NCI-H510A (cell line): ENCODE data around the gene RHOA.

Experiments used
- DNase-seq: peaks from one replicate; lab custom pipeline; 2025; lab: John Stamatoyannopoulos, UW

The RHOA gene

GRCh38 chr3:49411968-49412631, at the start of gene RHOA, which contains the start of gene TCTA:
Gene RHOA, minus strand, starts transcription at chr3:49411976. Its CDS starts 36,387 bp downstream, at chr3:49375589.
Gene TCTA, plus strand, starts transcription at chr3:49412423. Its CDS starts 4 bp downstream, at chr3:49412427.
- DNase-seq: peak; percentile 94

DNA sequence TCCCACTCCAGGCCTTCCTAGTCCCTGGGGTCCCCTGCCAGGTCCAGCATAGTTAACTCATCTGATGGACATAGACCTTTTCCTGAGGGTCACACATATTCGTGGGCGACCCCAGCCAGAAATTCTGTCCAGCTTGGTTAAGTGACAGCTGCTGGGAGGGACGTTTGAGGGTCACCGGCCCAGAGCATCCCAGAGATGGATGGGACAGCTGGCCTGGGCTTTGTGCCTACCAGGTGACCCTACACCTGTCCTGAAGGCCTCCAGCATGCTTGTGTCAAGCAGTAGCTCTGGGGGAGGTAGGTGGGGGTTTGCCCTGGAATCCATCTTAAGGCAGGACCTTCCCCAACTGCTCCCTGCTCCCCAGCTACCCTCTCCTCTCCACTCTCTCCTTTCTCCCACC, 49.2 kb upstream of the RHOA start:
- DNase-seq: no peak

DNA sequence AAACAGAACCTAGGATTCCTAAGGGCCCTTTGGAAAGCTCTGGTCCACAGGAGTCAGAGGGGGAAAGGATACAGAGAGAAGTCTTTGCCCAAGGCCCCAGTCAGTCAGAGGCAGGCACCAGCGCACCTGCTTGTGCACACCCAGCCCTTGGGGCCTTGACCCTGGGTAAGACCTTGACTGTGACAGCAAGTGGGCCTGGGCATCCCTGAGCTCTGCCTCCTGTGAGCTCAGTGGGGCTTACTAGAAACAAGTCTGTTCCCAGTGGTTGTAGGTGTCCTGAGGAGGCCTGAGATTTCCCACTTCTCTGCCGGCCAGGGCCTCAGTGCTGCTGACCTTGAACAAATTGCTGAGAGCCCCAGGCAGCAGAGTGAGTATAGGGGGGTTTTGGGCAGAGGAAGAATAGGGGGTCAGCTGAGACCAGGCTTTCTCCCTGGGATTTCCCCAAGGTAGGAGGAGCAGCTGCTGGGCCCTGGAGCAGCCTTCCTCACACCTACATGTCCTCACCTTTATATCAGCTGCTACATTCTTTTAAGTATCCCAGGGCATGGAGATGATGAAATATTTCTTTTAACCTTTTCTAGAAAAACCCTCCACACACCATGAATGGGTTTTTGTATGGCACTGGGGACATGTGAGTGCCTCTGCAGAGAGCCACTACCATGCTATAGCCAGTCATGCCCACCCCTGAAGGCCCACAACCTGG, 48.6 kb upstream of the RHOA start:
- no peak for DNase-seq

DNA sequence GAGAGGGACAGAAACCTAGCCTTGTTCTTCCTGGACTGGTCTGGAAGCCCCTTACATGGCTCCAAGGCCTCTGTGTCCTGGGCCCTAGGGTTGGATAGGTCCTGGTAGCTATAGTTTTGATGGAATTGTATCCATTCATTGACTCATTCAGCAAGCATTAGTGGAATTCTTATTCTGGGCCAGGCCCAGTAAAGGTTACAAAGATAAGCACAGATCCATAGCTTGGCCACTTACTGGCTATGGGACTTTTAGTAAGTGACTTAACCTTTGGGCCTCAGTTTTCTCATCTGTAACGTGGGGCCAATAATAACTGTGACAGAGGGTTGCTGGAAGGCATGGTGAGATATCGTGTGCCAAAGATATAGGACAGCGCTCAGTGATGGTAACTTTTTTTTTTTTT, 44.7 kb upstream of the RHOA start:
- DNase-seq: no peak

DNA sequence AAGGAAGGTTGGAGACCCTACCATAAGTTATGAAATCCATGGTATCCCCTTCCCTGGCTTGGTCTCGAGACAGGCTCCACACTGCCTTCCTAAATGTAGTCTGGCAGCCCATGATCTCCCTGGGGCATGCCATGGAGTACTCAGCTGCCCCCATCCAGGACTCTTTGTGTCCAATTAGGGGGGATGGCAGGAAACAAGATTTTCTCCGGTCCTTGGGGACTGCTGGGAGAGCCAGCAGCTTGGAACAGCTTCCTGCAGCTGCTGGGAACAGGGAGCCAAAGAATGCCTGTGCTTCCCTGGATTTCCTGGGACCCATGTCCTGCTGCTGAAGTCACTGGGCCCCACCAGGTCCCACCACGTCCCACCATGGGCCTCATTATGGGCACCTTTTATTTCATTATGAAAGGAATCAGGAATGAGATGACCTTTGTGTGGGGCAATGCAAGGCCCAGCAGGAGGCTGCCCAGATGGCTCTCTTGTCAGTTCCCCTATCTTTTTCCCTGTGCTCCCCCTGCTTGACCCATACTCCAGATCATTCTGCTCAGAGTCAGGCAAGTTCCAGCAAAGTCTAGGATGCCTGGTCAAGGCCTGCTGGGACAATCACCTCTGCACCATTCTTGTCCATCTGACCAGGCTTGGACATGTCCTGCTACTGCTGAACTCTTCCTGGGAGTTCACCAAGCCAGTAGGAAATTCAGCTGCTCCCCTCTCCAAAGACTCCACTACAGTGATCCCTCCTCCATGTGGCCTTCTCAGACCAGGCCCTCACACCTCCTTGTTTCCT, 43.3 kb upstream of the RHOA start:
- no peak for DNase-seq

GRCh38 chr3:49454458-49454857, 42.7 kb upstream of the RHOA start:
- DNase-seq: no peak

DNA sequence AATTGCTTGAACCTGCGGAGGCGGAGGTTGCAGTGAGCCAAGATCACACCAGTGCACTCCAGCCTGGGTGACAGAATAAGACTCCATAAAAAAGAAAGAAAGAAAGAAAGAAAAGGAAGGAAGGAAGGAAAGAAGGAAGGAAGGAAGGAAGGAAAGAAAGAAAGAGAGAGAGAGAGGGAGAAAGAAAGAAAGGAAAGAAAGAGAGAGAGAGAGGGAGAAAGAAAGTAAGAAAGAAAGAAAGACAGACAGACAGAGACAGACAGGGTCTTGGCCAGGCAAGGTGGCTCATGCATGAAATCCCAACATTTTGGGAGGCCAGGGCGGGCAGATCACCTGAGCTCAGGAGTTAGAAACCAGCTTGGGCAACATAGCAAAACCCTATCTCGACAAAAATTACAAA, 41.8 kb upstream of the RHOA start:
- DNase-seq: no peak

DNA sequence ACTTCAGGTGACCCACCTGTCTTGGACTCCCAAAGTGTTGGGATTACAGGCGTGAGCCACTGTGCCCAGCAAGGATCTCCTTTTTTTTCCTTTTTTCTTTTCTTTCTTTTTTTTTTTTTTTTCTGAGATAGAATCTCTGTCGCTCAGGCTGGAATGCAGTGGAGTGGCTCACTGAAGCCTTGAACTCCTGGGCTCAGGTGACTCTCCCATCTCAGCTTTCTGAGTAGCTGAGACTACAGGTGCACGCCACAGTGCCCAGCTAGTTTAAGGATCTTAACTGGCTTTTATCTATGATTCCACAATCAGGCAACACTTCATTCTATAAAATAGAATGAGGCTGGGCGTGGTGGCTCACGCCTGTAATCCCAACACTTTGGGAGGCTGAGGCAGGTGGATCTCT, 33.6 kb upstream of the RHOA start:
- no peak for DNase-seq

- DNase-seq: no peak
These were observed 23.0 kb upstream of the RHOA start for GRCh38 chr3:49434731-49435130.

GRCh38 chr3:49428752-49429080, 16.9 kb upstream of the RHOA start:
- no peak for DNase-seq

DNA sequence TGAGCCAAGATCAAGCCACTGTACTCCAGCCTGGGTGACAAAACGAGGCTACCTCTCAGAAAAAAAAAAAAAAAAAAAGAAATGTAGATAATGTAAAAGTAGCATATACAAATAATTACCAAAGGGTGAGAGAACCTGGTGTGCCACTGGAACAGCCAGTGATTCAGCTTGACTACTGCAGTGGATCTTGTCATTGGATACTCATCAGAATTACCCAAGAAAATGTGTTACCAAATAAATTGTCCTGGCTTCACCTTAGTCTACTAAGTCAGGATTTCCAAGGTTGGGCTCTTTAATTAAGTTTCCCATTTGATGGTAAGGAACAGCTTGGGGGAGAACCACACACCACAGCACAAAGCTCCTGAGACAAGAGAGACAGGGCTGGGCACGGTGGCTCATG, 15.8 kb upstream of the RHOA start:
- DNase-seq: no peak

DNA sequence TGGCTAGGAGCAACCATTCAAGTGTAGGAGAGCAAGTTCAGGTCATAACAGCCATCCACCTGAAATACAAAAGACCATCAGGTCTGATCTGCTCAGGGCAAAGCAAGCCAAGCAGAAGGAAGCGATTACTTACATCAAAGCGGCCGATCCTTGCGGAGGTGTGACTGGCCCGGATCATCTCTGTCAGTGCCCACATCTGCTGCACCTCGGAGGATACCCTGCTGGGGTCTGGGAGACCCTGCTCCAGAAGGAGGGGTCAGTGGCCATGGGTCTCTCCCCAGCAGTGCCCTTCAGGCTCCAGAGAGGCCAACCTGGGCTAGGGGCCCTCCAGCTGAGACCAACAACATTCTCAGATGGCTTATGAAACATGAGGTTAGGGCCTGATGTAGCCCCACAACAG, 13.0 kb upstream of the RHOA start:
- no peak for DNase-seq

GRCh38 chr3:49422379-49423248, 10.8 kb upstream of the RHOA start, which contains the start of gene AMT:
Gene AMT, minus strand, starts transcription at chr3:49422473. Its CDS starts 23 bp downstream, at chr3:49422450.
- no peak for DNase-seq

GRCh38 chr3:49421890-49422378, 10.2 kb upstream of the RHOA start:
- no peak for DNase-seq

DNA sequence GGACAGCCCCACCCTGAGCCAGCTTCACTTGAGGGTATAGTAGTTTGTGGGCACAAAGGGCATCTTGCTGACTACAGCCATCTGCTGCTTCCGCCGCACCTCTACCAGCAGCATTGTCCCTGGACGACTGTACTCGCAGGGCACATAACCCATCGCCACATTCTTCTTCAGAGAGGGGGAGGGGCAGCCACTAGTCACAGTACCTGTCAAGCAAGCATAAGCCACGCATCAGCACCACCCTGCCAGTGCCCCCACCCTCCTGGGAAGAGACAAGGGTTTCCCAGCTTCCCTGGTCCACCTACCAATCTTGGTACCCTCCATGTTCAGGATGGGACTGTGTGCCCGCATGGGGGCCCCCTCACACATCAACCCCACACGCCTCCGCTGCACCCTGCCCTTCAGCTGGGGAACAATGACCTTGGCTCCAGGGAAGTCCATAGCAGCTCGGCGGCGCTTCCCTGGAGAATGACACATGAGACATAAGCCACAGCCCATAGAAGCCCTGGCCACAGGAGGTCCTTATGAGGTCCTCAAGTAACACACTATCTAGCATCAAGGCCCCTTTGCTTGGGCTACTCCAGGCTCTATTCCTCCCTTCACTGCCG, 5.8 kb upstream of the RHOA start:
- no peak for DNase-seq

DNA sequence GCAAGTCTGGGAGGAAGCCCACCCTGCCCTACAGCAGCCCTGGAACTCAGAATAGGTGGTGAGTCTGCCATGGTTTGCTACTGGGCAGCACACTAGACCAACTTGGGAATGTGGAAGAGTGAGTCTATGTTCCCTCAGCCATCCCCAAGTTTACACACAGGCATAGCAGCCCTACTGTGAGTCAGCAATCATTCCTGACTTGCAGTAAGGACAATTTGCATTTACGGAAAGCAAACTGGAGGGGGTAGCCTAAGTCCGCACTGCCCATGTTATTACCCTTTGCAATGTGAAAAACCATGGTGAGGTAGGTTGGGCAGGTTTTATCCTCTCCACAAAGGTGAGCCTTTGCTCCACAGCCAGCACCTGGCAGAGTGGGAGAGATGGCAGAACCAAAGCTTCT, 5.1 kb upstream of the RHOA start:
- no peak for DNase-seq

- no peak for DNase-seq
These were observed 4.3 kb upstream of the RHOA start for GRCh38 chr3:49415931-49416601.

DNA sequence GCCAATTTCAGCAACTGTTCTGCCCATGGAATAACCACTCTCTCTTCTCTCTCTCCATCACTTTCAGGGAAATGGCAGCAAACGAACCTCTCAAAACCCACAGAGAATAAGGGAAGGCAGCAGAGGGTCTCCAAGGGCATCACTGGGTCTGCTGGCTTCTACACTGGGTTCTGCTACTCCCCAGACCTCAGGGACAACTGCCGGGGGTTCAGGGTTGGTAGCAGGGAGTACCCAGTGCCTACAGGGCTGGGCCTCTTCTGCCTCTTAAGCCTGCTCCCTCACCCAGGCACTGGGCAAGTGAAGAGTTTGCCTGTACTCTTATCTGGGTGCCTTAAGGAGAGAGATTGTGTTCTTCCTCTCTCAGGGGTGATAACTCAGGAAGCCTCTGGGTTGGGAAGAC, 3.0 kb upstream of the RHOA start:
- no peak for DNase-seq

GRCh38 chr3:49413338-49413734, 1.6 kb upstream of the RHOA start:
- no peak for DNase-seq

DNA sequence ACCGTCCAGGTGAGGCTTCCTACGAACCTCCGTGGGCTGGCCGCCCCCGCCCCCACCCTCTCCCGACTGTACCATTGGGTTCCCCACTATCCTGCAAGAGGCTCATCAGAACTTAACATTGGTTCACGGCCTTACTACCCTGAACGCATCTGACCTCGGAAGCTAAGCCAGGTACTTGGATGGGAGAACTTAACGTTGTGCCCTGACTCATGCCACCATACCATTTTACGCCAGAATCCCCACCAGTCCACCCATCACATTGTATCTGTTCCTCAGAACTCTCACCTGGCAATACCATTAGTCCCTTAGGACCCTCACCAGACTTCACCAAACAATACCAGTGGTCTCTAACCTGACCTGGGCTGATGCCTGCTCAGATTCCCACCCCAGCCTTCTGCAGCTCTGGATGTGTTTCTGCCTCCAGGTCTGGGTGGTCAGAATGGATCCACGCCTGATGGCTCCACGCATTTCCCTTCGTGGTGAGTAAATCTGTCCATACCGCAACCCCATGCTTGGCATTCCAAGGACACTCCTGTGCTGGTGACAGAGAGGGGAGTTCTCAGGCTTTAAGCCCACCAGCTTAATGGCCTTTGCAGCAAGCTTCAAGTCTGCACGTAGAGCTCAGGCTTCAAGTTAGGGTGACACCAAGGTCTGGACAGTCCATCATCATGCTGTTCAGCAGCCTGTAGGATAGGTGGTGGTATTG, 1.0 kb upstream of the RHOA start:
- DNase-seq: no peak
